Skin epidermis (tissue), 12 donors: Measurements from ENCODE around the gene CDC42.
"Not testable (repeated sequence)": the region's sequence is repeated elsewhere in the genome, so short reads cannot be mapped to it uniquely, and the experiment has no call there.

Experiments used
- H3K27ac ChIP-seq, 21 experiments: fragments of 200-600 bp; sonication (generic) in 11 of 21; one replicate each; pipeline ENCODE4 v1.5.0; 2020; ENCODE audit warnings: mild to moderate bottlenecking in 3 of 21, inconsistent platforms in 2 of 21, moderate library complexity in 2 of 21
- H3K4me3 ChIP-seq, 7 experiments: fragments of 200-600 bp; sonication (generic) in 2 of 7; one replicate each; pipeline ENCODE4 v1.5.0; 2020; ENCODE audit warnings: inconsistent platforms in 2 of 7, mild to moderate bottlenecking in 2 of 7, moderate library complexity in 1 of 7

The CDC42 gene

DNA sequence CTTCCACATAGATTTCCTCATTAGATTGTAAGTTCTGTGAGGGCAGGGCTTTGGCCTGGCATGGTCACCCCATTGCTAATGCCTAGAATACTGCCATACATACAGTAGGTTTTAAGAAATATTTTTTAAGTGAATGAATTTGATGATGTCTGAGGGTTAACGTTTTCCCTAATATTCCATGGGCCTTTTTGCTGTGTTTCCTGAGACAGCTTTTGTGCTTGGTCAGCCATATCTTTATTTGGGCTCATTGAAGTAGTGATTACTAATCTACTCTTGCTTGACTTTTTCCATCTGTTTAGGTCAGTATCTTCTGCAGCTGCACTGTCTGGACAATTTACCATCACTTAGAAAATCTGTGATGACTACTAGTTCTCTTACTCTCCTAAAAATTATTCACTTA lies 3.5 kb downstream of the CDC42 start:
- Histone ChIP-seq H3K27ac (peak overlapping the region in 1 of 21 experiments; percentile 42), H3K4me3 (no peak overlapping the region)

DNA sequence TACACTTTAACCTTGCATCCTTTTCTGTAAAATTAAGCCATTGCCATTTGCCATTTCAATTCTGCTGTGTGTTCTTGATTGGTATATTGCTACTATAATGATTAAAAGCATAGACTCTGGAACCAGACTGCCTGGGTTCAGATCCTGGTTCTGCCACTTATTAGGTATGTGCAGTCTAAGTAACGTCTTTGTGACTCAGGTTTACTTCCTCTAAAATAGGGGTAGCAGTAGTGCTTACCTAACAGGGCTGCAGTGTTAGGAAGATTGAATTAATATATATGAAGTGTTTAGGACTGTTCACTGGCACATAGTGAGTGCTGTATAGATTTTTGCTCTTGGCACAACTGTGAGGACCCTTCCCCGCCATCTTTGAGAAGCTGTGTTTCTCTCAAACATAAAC lies 4.4 kb downstream of the CDC42 start:
- Histone ChIP-seq H3K4me3 (no peak overlapping the region), H3K27ac (no peak overlapping the region)

DNA sequence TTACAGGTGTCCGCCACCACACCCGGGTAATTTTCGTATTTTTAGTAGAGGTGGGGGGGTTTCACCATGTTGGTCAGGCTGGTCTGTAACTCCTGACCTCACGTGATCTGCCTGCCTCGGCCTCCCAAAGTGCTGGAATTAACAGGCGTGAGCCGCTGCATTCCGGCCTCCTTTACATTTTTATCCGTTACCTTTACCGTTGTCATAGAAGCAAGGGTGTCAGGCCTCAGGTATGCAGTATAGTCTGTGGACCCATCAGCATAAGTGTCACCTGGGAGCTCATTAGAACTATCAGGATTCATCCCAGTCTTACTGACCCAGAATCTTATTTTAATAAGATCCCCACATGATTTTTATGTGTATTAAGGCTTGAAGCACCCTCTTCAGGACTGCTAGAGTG lies 5.4 kb downstream of the CDC42 start:
- Histone ChIP-seq H3K27ac (no peak overlapping the region), H3K4me3 (no peak overlapping the region)

DNA sequence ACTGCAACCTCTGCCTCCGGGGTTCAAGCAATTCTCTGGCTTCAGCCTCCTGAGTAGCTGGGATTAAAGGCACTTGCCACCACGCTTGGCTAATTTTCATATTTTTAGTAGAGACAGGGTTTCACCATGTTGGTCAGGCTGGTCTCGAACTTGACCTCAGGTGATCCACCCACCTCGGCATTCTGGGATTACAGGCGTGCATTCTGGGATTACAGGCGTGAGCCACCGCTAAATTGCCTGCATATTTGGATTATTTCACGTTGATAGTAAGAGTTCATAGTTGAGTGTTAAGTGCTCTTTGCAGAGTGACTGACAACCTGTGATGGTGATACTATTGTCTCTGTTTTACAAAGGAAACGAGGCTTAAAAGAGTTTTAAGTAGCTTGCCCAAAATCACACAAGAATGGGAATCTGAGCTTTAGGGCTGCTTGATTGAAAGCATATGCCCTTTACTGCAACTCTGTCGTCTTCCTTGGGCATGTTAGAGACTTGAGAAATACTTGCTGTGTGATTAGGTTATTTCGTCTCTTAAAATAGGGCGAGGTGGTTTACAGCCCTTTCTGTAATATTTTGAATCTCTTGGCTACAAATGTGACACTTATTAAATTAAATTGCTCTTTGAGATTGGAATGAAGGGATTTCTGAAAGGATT lies 12.4 kb downstream of the CDC42 start:
- Histone ChIP-seq H3K4me3 (no peak overlapping the region), H3K27ac (peak overlapping the region in 1 of 21 experiments; percentile 31)

DNA sequence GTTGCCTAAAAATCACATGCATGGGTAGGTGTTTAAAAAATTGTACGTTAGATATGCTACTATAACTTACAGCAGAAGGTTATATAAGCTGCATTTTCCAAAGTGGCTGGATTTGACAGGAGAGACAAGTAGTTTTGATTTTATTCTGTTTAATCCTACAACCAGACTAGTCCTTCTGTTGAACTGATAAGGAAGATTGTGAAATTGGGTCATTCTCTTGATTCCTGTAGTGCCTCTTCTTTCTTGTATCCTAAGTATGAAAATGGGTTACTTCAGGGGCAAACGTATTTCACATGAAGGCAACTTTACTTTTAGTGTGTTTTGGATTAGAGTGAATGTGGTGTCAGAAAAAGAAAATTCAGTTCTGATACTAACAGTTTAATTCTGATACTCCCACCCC lies 19.0 kb downstream of the CDC42 start:
- Histone ChIP-seq H3K4me3 (no peak overlapping the region), H3K27ac (no peak overlapping the region)

DNA sequence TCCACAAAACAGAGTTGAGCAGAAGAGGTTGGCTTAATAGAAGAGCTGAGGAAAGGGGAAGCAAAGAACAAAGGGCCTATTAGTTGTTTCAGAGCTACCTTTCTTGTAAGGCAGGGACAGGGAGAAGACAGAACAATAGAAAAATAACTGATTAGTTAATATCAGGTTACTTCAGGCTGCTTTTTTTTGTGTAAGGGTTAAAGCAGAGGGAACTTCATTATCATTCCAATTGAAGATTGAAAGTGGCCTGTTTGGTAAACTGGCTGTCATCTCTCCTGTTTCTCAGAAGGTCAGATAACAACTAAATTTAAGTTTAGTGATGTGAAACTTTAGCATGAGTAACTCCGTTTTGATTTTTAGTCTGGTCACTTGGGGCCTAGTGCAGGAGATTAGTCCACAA lies 22.3 kb downstream of the CDC42 start:
- Histone ChIP-seq H3K4me3 (no peak overlapping the region), H3K27ac (peak overlapping the region in 1 of 21 experiments; percentile 12)

DNA sequence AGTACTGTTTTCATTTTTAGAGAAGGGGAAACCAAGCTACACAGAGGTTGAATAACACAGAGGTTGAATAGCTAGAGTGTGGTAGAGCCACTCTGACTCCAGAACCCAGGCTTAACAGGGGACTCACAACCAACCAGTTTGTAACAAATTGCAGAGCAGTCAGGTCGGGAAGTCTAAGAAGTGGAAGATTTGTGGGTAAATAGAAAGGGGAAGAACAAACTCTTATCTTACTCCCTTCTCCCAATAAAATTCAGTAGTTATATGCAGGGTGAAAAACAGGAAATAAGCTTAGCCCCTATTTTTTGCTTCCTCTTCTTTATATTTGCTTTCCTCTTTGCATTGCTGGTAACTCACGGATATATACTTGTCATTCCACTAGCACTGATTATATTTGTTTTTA lies 23.2 kb downstream of the CDC42 start:
- Histone ChIP-seq H3K27ac (peak overlapping the region in 2 of 21 experiments; percentile 3 to 12), H3K4me3 (no peak overlapping the region)

DNA sequence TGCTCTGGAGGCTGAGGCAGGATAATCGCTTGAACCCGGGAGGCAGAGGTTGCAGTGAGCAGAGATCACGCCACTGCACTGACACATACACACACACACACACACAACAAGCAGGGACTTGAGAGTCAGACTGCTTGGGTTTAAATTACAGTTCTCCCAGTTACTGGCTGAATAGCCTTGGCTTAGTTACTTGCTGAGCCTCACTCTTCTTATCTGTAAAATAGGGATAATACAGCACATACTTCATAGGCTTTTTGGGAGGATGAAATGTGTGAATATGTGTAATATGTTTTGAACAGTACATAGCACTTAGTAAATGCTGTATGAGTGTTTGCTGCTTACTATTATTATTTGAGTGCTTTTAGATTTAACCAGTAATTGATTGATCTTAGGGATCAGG lies 23.8 kb downstream of the CDC42 start:
- Histone ChIP-seq H3K27ac (peak overlapping the region in 1 of 21 experiments; percentile 33), H3K4me3 (no peak overlapping the region)

DNA sequence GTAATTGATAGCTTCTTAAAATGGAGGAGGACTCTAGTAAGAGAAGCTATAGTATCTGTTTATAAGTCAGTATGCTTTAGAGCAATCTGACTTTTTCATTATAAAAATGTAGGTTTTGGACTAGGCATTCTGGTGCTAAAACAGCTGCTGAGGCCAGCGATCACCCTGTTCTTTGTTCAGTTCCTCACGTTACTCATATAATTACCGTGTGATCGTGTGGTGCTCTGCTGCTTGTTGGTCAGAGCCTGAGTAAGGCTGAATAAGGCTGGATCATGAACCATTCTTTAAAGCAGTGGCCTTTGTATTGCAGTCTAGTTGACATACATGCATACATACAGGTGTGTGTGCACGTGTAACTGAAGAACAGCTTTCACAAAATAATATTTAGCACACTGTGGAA lies 25.2 kb downstream of the CDC42 start:
- Histone ChIP-seq H3K27ac (no peak overlapping the region), H3K4me3 (no peak overlapping the region)

DNA sequence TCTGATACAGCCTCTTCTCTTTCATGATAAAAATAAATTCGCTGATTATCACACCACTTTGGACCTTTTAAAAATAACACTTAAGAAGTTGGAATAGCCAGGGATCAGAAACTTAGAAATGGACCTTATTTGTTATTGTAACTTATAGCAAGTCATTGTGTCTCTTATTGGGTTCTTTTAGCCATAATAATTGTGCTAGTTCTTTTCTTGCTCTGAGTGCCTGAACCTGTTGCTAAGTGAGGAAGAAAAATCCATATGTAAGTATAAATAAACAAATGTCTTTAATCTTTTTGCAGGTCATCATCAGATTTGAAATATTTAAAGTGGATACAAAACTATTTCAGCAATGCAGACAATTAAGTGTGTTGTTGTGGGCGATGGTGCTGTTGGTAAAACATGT lies 25.6 kb downstream of the CDC42 start:
- H3K27ac ChIP-seq, result no peak overlapping the region

DNA sequence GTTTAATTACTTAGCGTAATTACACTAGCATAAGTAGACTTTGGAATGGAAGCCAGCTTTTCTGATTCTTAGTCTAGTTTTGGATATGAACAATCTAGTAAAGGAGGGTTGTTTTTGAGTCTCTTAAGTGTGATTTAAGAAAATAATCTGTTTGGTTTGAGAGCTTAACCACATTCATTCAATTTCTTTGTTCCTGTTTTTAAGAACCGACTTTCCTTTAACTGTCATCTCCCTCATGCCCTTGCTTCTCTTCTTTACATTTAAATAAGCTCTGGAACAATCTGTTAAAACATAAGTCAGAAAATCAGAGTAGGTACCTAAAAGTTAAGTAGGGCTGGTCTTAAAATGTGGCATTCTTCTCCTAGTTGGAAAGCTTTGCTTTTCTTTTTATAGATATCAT lies 27.7 kb downstream of the CDC42 start:
- no peak overlapping the region for H3K4me3 ChIP-seq
- no peak overlapping the region for H3K27ac ChIP-seq

More for the DNA sequence above, 25.6 kb downstream of the CDC42 start:
- H3K4me3 ChIP-seq, result no peak overlapping the region

DNA sequence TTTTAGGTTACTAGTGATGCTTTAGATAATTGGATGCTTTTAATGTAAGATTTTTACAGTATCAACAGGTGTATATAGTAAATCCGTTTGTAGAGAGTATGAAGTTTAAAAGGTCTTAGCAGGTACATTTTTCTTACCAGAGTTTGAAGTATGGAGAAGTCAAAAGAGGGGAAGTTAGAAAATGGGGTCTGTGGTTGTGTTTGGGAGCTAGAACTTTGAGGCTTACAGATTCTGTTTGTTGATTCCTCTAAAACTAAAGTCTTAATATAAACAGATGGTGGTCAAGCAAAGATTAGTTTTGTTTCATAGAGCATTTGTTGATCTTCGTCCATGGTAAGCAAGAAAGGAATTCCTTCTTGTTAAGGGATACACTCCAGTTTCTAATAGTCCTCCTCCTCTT lies 35.8 kb downstream of the CDC42 start:
- Histone ChIP-seq H3K27ac (no peak overlapping the region), H3K4me3 (no peak overlapping the region)

DNA sequence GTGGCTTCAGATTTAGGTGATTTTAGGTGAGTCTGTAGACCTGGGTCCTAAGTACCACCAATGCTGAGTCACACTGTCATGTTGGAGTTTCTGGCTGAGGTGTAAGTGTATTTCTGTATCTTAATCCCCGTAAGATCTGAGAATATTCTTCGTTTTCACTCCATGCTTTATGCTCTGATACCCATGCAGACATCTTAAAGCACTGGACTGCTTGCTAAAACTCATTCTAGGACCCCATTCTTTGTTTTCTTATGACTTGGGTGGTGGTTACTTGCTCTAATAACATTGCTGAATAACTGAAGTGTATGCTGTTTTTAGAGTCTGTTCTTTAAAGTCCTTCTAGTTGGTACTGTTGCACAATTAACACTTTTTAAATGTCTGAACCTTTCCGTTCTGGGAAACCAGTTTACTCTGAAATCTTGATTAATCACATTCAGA lies 36.6 kb downstream of the CDC42 start:
- no peak overlapping the region for H3K4me3 ChIP-seq
- H3K27ac ChIP-seq, result peak overlapping the region in 1 of 21 experiments; percentile 10

DNA sequence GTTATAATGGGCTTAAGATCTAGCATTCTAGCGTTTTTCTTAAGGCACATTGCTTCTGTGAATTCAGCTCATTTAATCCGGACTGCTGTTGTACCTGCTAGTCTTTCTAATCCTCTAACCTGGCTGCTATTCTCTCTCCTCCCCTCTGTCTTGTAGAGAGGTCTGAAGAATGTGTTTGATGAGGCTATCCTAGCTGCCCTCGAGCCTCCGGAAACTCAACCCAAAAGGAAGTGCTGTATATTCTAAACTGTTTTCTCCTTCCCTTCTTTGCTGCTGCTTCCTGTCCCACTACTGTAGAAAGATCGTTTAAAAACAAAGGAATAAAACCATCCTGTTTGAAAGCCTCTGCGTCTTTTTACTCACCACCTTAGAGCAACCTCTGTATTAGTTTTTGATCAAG lies 37.3 kb downstream of the CDC42 start:
- peak overlapping the region in 3 of 21 experiments; percentile 10 to 33 (median 16) for H3K27ac ChIP-seq
- H3K4me3 ChIP-seq, result no peak overlapping the region

DNA sequence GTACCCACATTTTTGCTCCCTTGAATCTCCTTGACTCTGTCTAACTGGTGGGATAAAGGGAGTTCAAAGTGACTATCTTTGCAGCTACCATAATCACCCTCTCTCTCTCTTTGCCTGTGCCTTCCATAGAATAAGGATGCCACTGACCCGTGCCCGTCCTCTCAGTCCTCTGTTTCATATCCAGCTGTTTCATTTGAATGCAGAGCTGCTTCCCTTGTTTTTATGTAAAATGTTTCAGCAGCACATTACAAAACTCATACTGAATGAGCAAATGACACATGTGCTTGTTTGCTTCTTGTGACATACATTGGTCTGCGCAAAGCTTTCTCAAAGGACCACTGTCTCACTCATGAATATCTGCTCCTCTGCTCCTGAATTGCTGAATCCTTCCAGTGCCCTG lies 38.4 kb downstream of the CDC42 start:
- no peak overlapping the region for H3K27ac ChIP-seq

DNA sequence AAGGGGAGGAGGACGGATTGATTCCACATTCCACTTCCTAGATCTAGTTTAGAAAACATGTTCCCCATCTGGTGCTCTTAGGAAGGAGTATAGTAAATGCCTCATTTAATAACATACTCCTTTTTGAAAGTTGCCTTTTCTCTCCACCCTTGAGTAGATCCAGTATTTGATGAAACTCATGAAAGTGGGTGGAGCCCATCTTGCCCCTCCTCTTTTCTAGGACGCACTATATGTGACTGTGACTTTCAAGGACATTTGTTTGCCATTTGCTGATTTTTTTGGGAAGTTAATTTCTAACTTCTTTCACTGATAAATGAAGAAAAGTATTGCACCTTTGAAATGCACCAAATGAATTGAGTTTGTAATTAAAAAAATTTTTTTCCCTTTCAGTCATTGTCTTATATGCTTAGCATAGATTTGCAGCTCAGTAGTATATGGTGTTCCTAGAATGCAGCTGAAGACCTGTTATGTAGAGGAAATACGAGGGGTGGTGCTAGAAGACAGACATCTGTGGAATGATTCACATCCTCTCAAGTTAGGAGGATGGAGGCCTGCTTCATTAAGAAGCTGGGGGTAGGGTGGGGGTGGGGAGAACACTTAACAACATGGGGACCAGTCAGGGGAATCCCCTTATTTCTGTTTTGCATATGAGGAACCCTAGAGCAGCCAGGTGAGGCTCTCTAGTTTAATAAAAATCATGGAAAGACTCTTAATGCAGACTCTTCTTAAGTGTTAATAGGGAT lies 39.7 kb downstream of the CDC42 start:
- not testable (repeated sequence) for H3K27ac ChIP-seq, H3K4me3 ChIP-seq

More for the DNA sequence above, 38.4 kb downstream of the CDC42 start:
- H3K4me3 ChIP-seq, result no peak overlapping the region

DNA sequence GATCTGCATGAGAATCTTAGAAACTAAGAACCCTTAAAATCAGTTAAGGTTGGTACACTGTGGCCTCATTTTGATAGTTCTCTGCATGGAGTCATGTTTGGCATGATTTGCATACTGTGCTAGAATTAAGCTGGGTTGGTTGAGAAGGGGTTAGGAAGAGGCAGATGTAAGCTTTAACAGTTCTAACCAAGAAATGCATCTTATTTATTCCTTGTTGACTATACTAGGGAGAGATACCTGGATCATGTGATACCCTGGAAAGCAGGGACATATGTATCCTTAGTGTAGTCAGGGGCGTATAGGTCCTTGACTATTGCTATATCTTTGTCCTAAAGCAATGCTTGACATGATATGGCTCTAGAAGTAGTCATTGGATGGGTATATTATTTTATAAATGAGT lies 41.0 kb downstream of the CDC42 start:
- Histone ChIP-seq H3K27ac (no peak overlapping the region), H3K4me3 (no peak overlapping the region)

DNA sequence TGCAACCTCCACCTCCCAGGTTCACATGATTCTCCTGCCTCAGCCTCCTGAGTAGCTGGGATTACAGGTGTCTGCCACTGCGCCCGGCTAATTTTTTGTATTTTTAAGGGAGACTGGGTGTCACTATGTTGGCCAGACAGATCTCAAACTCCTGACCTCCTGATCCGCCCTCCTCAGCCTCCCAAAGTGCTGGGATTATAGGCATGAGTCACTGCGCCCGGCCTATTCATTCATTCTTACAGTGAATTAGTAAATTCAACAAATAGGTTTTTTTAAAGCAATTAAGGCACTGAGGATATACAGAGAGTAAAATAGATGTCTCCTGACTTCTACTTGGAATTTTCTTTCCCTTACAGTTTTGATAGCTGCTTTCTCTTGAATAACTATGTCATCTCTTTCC lies 43.5 kb downstream of the CDC42 start:
- no peak overlapping the region for H3K27ac ChIP-seq
- no peak overlapping the region for H3K4me3 ChIP-seq

DNA sequence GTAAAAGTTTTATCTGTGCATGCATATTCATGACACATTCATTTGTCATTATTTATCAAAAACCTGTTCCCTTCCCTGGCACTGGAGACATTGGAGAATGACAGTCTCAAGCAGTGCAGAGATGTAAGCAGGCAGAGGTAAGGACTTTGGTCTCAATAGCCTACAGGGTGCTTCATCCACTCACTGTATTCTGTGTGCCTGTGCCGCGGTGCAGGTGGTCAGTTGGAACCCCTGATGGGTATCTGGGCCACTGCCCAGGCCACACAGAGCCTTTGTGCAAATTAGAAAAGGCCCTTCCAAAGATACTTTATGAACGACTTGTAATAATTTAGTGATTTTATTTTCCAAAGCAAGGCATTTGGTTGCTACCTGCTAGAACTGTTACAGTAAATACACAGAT lies 44.0 kb downstream of the CDC42 start:
- Histone ChIP-seq H3K27ac (no peak overlapping the region), H3K4me3 (no peak overlapping the region)

DNA sequence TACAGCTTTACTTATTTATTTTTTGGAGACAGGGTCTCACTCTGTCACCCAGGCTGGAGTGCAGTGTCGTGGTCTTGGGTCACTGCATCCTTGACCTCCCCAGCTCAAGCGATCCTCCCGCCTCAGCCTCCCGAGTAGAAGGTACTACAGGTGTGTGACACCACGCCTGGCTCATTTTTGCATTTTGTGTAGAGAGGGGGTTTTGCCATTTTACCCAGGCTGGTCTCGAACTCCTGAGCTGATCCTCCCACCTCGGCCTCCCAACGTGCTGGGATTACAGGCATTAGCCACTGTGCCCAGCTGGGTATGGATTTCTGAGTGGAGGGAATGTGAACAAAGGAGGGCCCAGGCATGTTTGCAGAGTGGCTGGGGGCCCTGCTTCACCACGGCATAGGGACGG lies 46.2 kb downstream of the CDC42 start:
- H3K27ac ChIP-seq, result no peak overlapping the region
- no peak overlapping the region for H3K4me3 ChIP-seq

DNA sequence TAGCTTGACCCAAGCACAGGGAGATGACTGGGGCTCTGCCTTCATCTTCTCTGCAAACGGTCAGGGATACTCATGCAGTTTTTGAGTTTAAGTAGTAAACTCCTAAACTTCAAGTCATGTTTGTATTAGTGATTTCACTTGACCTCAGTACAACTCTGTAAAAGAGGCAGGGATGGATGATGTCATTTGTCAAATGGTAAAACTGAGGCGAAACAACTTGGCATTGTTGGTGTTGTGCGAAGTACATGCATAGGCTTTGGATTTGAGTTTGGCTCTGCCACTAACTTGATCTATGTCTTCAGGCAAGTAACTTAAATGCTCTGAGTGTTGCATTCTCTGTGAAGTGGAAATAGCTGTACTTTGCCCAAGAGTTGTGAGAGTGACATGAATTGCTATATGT lies 47.7 kb downstream of the CDC42 start:
- Histone ChIP-seq H3K27ac (no peak overlapping the region), H3K4me3 (no peak overlapping the region)

DNA sequence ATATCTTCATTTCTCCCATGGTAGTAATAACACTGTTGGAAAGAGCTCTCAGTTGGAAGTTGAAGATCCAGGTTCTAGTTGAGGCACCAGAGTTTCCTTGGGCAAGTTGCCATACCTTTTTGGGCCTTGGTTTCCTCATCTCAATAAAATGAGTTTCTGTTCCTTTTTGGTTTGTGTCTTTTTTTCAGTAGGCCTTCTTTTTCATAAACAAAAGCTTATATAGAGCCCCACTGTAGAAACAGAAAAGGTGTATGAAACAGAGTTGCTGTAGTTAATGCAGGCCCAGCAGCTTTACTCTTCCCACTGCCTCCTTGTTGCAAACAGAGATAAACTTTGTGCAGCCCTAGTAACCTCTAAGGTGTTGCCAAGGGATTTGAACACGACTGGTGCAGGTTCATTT lies 48.7 kb downstream of the CDC42 start:
- Histone ChIP-seq H3K27ac (no peak overlapping the region), H3K4me3 (no peak overlapping the region)
